ENCODE measurements around the gene ASF1B.
"Not testable (repeated sequence)": the region's sequence is repeated elsewhere in the genome, so short reads cannot be mapped to it uniquely, and the experiment has no call there.

The ASF1B gene

GRCh38 chr19:14136509-14137281 is at the start of gene ASF1B:
Gene ASF1B (minus strand): TSS chr19:14136589. CDS start chr19:14136456, 133 bp downstream.
- DNase-seq: peak; percentile 100

- DNase-seq: not testable (repeated sequence)
These were observed 49.3 kb upstream of the ASF1B start for GRCh38 chr19:14185691-14186090.

GRCh38 chr19:14185158-14185557 is 48.8 kb upstream of the ASF1B start:
- no peak for DNase-seq

- no peak for DNase-seq
These were observed 47.5 kb upstream of the ASF1B start for GRCh38 chr19:14183741-14184350.

GRCh38 chr19:14182476-14182875 is 46.1 kb upstream of the ASF1B start:
- no peak for DNase-seq

GRCh38 chr19:14181906-14182305 is 45.5 kb upstream of the ASF1B start:
- DNase-seq: no peak

GRCh38 chr19:14181199-14181598 is 44.8 kb upstream of the ASF1B start:
- DNase-seq: not testable (repeated sequence)

GRCh38 chr19:14177496-14178074 is 41.2 kb upstream of the ASF1B start:
- no peak for DNase-seq

GRCh38 chr19:14175351-14175792 is 39.0 kb upstream of the ASF1B start:
- no peak for DNase-seq

GRCh38 chr19:14174883-14175282 is 38.5 kb upstream of the ASF1B start:
- no peak for DNase-seq

- DNase-seq: no peak
These were observed 32.6 kb upstream of the ASF1B start for GRCh38 chr19:14168993-14169392.

- no peak for DNase-seq
These were observed 32.0 kb upstream of the ASF1B start for GRCh38 chr19:14168259-14168972.

- DNase-seq: peak; percentile 51
These were observed 31.3 kb upstream of the ASF1B start for GRCh38 chr19:14167576-14168138.

- peak; percentile 28 for DNase-seq
These were observed 30.7 kb upstream of the ASF1B start for GRCh38 chr19:14166999-14167575.

- DNase-seq: peak; percentile 4
These were observed 29.8 kb upstream of the ASF1B start for GRCh38 chr19:14165990-14166830.

GRCh38 chr19:14164724-14165493 is 28.5 kb upstream of the ASF1B start:
- DNase-seq: no peak

GRCh38 chr19:14164082-14164481 is 27.7 kb upstream of the ASF1B start:
- no peak for DNase-seq

- no peak for DNase-seq
These were observed 26.5 kb upstream of the ASF1B start for GRCh38 chr19:14162871-14163297.

GRCh38 chr19:14161305-14161704 is 24.9 kb upstream of the ASF1B start:
- DNase-seq: no peak

GRCh38 chr19:14160017-14160703 is 23.8 kb upstream of the ASF1B start:
- DNase-seq: no peak

All from inflammatory macrophage treated with lipopolysaccharide for 4 hours (primary cell).